SK-N-DZ (cell line): ENCODE results near the gene PDZRN3.
A peak's percentile ranks its signal among the peaks of the same experiment; 100 is the strongest.

Experiments used
- DNase-seq: peaks from one replicate; pipeline ENCODE4 v3.0.0-alpha.2; 2015; ENCODE audit warnings: low spot score

PDZRN3 gene

DNA sequence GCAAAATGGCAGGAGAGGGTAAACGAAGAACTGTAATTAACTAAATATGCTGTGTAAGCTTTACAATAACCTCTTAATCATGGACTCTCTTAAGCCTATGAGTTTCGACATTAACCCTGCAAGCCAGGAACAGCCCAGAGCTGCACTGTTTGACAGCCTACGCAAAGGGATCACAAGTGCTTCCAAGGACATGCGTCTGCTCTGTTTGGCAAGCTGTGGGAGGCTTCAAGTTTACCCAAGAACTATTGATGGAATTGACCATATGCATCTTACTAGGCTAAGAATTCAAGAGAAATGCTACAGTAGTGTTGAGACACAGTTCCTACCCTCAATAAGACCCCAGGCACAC is 66.0 kb downstream of the PDZRN3 start:
- DNase-seq = no peak

- DNase-seq = no peak
These were observed 66.6 kb downstream of the PDZRN3 start for GRCh38 chr3:73557986-73558726.

GRCh38 chr3:73556520-73557372 is 68.0 kb downstream of the PDZRN3 start:
- peak; percentile 10 for DNase-seq

DNA sequence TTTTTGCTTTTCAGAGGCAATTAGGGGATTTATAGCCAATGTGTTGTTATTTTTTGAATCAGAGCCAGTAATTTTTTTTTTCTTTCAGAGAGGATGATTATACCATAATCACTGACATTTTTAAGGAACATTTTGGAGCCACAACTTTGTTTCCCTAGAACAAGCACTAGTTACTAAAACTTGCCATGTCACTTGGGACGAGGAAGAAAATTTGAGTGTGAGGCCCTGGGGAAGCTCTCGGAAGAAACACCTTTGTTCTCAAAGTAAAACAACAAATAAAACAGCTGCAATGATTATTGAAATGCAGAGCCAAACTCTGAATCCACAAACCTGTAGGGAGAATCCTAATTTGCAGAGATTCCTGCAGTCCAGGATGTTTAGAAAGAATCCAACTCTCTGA is 69.7 kb downstream of the PDZRN3 start:
- DNase-seq = no peak

- DNase-seq = no peak
These were observed 72.0 kb downstream of the PDZRN3 start for GRCh38 chr3:73552700-73553099.

GRCh38 chr3:73550032-73550431 is 74.7 kb downstream of the PDZRN3 start:
- DNase-seq = no peak

GRCh38 chr3:73549051-73549600 is 75.6 kb downstream of the PDZRN3 start:
- DNase-seq = no peak

DNA sequence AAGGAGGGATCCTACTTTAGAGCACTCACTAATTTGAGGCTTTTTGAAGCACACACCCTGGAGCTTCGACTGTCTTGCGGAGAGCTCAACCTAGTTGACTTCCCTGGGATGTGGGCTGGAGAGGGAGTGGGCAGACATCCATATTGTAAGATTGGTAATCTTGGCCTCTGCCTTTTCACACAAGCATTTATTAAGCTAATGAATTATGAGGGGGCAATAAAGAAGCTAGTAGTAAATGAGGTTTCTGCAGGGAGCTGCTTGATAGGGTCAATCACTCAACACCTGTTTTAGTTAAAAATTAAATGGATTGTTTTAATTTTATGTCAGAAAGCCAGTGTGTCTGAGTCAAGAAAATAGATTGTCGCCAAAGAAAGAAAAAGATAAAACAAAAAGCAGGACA is 76.3 kb downstream of the PDZRN3 start:
- DNase-seq = no peak

- no peak for DNase-seq
These were observed 77.1 kb downstream of the PDZRN3 start for GRCh38 chr3:73547427-73548248.

DNA sequence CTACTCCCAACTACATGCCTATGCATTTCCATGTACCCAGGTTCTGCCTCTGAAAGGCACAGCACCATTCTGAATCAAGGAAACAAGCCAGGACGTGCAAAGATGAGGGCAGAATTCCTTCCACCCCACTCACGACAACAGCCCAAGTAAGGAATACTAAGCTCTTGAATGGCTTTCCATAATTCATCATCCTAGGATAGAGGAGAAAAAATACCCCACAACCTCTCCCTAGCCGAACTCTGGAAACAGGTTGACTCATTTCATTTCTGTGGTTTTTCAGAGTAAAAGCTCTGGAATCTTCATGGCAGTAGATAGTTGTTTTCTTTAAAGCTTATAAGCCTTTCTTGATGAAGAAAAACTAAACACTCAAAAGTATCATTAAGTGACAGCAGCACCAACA is 77.8 kb downstream of the PDZRN3 start:
- no peak for DNase-seq

GRCh38 chr3:73543412-73543811 is 81.3 kb downstream of the PDZRN3 start:
- no peak for DNase-seq

DNA sequence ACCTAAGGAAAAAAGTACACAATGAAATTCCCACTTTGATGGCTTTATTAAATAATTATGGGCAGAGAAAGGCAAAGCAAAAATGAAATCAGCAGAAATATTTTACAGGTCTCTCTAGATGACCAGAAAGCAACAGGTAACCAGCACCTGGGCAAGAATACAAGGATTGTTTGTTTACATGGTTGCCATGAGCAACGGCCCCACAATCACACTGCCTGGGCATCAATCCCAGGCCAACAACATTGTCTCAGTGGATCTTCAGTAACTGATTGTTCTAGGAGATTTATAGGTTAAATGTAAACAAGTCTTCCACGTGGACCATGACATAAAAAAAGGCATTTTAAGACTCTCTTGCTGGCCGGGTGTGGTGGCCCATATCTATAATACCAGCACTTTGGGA is 82.6 kb downstream of the PDZRN3 start:
- no peak for DNase-seq

DNA sequence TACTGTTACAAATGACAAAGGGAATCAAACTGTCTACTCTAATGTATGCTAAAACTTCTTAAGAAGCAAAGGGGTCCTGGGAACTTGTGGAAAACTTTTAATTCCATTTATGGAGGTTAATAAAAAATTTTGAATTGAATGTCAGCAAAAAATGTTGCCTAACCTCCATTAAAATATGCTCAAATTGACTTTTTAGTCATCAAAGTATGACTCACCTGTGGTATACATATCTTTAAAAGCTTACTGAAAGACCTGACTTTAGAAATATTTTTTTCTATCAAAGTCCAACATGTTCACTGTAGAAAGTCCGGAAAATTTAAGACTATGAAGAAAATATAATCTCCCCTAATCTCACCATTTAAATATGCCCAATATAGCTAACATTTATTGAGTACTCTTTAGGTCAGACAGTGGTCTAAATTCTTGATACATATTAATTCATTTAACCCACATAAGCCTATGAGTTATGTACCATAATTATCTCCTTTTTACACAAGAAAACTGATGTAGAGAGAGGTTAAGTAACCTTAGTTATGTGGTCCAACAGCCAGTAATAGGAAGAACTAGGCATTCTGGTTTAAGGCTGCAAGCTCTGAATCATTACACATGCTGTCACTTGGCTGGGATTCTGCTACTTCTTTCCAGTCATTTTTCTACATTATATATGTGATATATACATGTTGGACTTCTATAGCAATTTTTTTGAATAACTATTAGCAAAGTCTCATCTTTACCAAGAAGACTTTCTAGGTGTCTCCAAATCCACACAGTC is 83.6 kb downstream of the PDZRN3 start:
- DNase-seq = no peak

DNA sequence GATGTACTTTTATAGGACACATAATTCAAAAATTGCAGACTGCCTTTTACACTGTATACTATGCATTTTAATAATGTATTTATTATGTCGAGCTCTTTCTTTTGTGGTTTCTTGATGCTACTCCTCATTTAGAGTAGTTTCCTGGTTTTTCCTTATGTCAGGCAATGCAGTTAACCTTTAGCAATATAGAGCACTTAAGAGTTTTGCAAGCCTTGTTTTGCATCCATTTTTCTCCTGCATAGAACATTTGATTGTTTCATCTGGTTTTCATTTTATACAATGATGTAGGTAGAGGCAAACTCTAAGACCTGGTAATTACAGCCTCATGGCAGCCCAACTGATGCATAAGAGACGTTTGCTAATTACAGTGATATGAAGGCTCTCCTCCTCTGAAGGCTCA is 86.3 kb downstream of the PDZRN3 start:
- no peak for DNase-seq

GRCh38 chr3:73536952-73537351 is 87.8 kb downstream of the PDZRN3 start:
- no peak for DNase-seq

DNA sequence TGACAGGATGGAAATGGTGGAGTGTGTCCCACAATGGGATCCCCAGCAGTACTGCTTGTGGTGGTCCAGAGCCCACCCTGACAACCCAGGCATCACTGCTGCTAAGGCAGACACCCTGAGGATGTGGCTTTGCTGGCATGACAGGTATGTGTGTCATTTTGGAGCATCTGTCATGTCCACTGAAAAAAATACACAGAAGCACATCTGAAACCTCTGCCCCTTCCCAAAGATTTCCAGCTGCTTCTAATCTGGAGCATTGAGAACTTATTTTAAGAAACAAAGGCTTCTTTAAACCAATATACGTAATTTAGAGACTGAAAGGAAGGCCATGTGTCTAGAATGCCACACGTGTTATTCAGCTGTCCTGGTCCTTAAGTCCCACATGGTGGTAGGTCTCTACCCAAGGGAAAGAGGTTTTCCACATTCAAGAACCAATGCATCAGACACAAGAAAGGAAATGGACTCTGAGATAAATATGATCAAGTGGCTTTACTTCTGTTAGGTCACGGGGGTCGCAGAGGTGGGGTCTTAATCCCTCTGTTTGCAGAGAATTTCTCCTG is 88.3 kb downstream of the PDZRN3 start:
- no peak for DNase-seq

GRCh38 chr3:73535931-73536330 is 88.8 kb downstream of the PDZRN3 start:
- no peak for DNase-seq

DNA sequence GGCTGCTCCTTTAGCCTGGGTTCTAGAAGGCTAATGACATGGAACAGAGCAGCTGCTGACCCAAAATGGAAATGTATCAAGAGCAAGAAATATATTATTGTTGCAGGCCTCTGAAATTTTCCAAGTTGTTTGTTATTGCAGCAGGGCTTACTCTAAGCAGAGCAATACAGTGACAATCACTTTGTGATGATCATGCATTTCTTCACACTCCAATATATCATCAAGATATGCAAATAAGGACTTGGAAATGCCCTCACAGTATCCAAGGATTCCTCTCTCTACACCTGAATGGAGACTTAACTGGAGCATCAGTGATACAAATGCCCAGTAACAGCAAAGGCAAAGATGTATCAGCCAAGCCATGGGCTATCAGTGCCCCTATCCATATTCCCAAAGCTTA is 89.6 kb downstream of the PDZRN3 start:
- no peak for DNase-seq

- DNase-seq = no peak
These were observed 94.7 kb downstream of the PDZRN3 start for GRCh38 chr3:73530022-73530396.

DNA sequence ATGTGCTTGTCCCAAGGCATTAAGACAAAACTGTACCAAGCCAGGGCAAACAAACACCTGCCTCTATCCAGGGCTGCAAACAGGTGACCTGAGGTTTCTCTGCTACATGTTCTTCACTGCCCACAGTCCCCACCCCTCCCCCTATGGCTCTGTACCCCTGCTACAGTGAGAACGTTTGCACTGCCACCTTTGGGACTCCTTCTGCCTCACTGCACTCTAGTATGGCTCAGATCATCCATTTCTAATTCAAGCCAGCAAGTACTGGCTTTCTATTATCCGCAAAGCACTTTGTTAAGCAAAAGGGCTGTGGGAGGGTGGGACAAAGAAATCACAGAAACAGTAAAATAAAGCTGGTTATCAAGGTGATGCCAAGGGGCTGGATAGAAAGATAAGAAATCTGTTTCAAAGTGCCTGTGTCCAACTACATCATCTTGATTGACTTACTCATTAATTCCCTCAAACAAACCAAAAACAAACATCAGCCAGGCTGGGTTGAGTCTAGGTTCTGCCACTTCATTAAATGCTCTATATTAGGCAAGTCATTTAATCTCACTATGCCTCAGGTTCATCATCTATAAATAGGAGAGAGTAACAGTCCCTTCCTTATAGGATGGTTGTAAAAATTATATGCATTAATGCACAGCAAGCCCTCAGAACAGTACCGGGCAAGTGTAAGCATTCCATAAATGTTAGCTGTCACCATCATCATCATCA is 95.3 kb downstream of the PDZRN3 start:
- no peak for DNase-seq
